OCI-LY7 (cell line): ENCODE data around the gene KHK. TPM values are rescaled to one million over a fixed set of nuclear protein-coding genes. Genes with fewer than 3 reads are reported as not detected.

Experiments
- BruUV-seq: library from RNA; stranded (reverse); fragments of 400-500 nt; replicated peaks from 2 replicates; lab custom pipeline; 2021; lab: Mats Ljungman, UMichigan
- CTCF ChIA-PET: fragments of 300-600 bp; sonication (Branson Sonifier 250); formaldehyde crosslinking; loops from one replicate; lab custom pipeline; 2022; ENCODE audit warnings: antibody characterized with exemption; ENCODE audit not compliant: unreplicated experiment; lab: Charles Lee
- POLR2A ChIA-PET: fragments of 300-600 bp; sonication (Branson Sonifier 250); formaldehyde crosslinking; loops from one replicate; lab custom pipeline; 2022; ENCODE audit warnings: antibody characterized with exemption; lab: Charles Lee
- DNase-seq: peaks from one replicate; pipeline ENCODE4 v3.0.0-alpha.2; 2015; ENCODE audit warnings: low spot score
- H2AFZ ChIP-seq: fragments of 200-600 bp; sonication (generic), shearing (Covaris generic); 2 replicates; pipeline ENCODE4 v1.6.1; 2014; ENCODE audit warnings: mild to moderate bottlenecking, antibody characterized with exemption, low read length, moderate library complexity
- H3K27ac ChIP-seq: fragments of 200-600 bp; sonication (generic); 2 replicates; pipeline ENCODE4 v1.5.1; 2014; ENCODE audit warnings: mixed run types, low read depth, mild to moderate bottlenecking, moderate library complexity, low read length, inconsistent platforms; ENCODE audit not compliant: poor library complexity, severe bottlenecking
- H3K36me3 ChIP-seq: fragments of 200-600 bp; sonication (generic); 2 replicates; pipeline ENCODE4 v1.6.1; 2014; ENCODE audit warnings: mild to moderate bottlenecking, antibody characterized with exemption, low read length, moderate library complexity, mixed read lengths; ENCODE audit not compliant: insufficient read depth
- H3K4me1 ChIP-seq: fragments of 200-600 bp; sonication (generic); 2 replicates; pipeline ENCODE4 v1.5.1; 2014; ENCODE audit warnings: mild to moderate bottlenecking, low read length; ENCODE audit not compliant: insufficient read depth, poor library complexity, severe bottlenecking
- H3K4me2 ChIP-seq: fragments of 200-600 bp; sonication (generic); 2 replicates; pipeline ENCODE4 v1.6.1; 2014; ENCODE audit warnings: mild to moderate bottlenecking, low read length
- H3K4me3 ChIP-seq: fragments of 200-600 bp; sonication (generic); 2 replicates; pipeline ENCODE4 v1.5.1; 2014; ENCODE audit warnings: mild to moderate bottlenecking, low read depth, low read length; ENCODE audit not compliant: poor library complexity, severe bottlenecking
- H3K79me2 ChIP-seq: fragments of 200-600 bp; sonication (generic); 2 replicates; pipeline ENCODE4 v1.6.1; 2016; ENCODE audit warnings: low read depth, mild to moderate bottlenecking, low read length, moderate library complexity, mixed read lengths; ENCODE audit not compliant: insufficient read depth
- H3K9me2 ChIP-seq: fragments of 200-600 bp; sonication (generic); 2 replicates; pipeline ENCODE4 v1.6.1; 2016; ENCODE audit warnings: mild to moderate bottlenecking, low read length, mixed read lengths; ENCODE audit not compliant: insufficient read depth
- H3K9me3 ChIP-seq: fragments of 200-600 bp; sonication (generic); 2 replicates; pipeline ENCODE4 v1.6.1; 2014; ENCODE audit warnings: mild to moderate bottlenecking, mixed run types, low read length, mixed read lengths
- H4K20me1 ChIP-seq: fragments of 200-600 bp; sonication (generic); 2 replicates; pipeline ENCODE4 v1.6.1; 2014; ENCODE audit warnings: mild to moderate bottlenecking, antibody characterized with exemption, low read length, moderate library complexity, mixed read lengths; ENCODE audit not compliant: insufficient read depth
- EZH2phosphoT487 ChIP-seq: fragments of 200-600 bp; sonication (generic); IDR thresholded peaks from 2 replicates; pipeline ENCODE4 v1.6.1; 2018; ENCODE audit warnings: low read depth, borderline replicate concordance, mild to moderate bottlenecking, mixed run types, antibody characterized with exemption, low read length, moderate library complexity, mixed read lengths
- intact Hi-C: fragments of 100-400 bp; cut with micrococcal nuclease; formaldehyde crosslinking; loops from one replicate; pipeline ENCODE4 v1.10.0; 2022; ENCODE audit not compliant: unreplicated experiment
- total RNA-seq, 2 experiments: library from RNA; depleted of rRNA in 1 of 2; stranded (reverse); fragments of >200 nt in 1 of 2; shearing (Covaris generic) in 1 of 2; gene quantifications; 2 replicates each; pipeline ENCODE4 v1.2.3, GENCODE V29; 2014 to 2022
- TF ChIP-seq, protein P1 (sequence below): fragments of 200-600 bp; sonication (generic); conservative IDR thresholded peaks from 2 replicates; pipeline ENCODE4 v1.5.1; 2014; ENCODE audit warnings: mild to moderate bottlenecking, antibody characterized with exemption, low read length, moderate library complexity, mixed read lengths

The KHK gene
- total RNA-seq, 2 experiments from 2014 or later = 9.7 to 17.9 TPM

DNA sequence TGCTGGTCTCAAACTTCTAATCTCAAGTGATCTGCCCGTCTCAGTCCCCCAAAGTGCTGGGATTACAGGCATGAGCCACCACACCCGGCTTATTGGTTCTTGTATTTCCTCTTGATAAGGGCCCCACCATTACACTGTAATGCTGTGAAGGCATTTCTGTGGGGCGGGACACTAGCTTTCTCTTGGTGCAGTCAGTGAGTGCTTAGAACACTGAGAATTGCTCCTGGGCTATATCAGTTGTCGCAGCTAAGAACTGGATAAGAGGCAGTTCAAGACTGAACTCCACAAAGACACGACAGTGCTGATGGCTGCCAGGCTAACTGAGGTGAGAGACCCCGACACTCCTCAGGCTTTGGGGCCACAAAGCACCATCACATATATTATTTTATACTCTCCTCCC, 2.1 kb downstream of the KHK start:
- no TSS peak for BruUV-seq
- DNase-seq = no peak
- Histone ChIP-seq H3K4me1 (peaks cover 35% of the 10 kb centered on the region), H3K79me2 (no peaks in the 10 kb centered on the region), H3K9me2 (no peaks in the 10 kb centered on the region), H4K20me1 (no peaks in the 10 kb centered on the region), H2AFZ (no peak overlapping the region), H3K4me3 (peak overlapping the region; percentile 73), H3K4me2 (peak overlapping the region; percentile 99), H3K9me3 (no peaks in the 10 kb centered on the region), H3K27ac (no peak overlapping the region), H3K36me3 (no peaks in the 10 kb centered on the region)
- intact Hi-C loops = no loop called here
- ChIA-PET POLR2A (interaction anchor here (0.6 to 1.5 kb wide), 3 partner anchors 184 to 340 kb away, joined by 3 to 5 read pairs (median 4); no protein-coding TSS in a partner anchor), CTCF (interaction anchor here (0.6 to 0.8 kb wide), 2 partner anchors 213 to 214 kb away, joined by 3 read pairs; no protein-coding TSS in a partner anchor)
- TF ChIP-seq, protein P1, sequence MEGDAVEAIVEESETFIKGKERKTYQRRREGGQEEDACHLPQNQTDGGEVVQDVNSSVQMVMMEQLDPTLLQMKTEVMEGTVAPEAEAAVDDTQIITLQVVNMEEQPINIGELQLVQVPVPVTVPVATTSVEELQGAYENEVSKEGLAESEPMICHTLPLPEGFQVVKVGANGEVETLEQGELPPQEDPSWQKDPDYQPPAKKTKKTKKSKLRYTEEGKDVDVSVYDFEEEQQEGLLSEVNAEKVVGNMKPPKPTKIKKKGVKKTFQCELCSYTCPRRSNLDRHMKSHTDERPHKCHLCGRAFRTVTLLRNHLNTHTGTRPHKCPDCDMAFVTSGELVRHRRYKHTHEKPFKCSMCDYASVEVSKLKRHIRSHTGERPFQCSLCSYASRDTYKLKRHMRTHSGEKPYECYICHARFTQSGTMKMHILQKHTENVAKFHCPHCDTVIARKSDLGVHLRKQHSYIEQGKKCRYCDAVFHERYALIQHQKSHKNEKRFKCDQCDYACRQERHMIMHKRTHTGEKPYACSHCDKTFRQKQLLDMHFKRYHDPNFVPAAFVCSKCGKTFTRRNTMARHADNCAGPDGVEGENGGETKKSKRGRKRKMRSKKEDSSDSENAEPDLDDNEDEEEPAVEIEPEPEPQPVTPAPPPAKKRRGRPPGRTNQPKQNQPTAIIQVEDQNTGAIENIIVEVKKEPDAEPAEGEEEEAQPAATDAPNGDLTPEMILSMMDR = no peak
- no peak for TF ChIP-seq EZH2phosphoT487

DNA sequence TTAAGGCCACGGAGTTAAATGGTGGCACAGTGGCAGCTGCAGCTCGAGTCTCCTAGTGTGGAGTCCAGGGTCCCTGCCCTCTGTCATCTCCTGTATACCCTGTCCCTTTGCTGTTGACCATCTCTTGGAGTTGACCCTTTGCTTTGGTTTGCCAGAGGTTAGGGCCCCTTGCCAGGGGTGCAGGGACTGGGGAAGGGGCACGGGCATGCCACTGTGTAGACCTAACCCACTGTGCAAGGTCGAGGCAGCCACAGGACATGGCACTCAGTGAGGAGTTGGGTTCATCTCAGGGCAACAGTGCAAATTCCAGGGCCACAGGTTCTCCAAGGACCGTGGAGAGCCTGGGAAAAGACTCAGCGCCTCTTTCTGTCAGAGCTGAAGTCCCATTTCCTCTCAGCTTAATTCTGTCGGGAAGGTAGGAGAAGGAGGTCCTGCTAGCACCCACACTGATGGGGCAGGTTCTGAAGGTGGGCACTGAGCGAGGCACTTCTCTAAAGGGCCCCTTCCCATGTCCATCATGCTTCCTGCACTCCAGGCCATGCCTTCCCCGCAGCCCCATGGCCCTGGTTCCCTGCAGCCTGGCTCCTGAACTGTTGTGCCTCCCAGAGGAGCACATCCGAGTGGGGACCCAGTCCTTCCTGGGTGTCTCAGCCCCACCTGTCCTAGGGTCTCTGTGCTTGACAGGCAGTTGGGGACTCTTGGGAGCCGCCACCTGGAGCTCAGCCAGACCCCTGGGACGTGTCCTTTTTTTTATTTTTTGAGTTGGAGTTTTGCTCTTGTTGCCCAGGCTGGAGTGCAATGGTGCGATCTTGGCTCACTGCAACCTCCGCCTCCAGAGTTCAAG, 2.8 kb downstream of the KHK start:
- no peaks in the 10 kb centered on the region for H4K20me1 ChIP-seq
- intact Hi-C loops = no loop called here
- no peak for DNase-seq
- BruUV-seq = no TSS peak
- peak overlapping the region; percentile 99 for H3K4me2 ChIP-seq
- no peak overlapping the region for H2AFZ ChIP-seq
- ChIA-PET POLR2A (no interaction called here), CTCF (interaction anchor here (0.6 to 0.8 kb wide), 2 partner anchors 212 to 214 kb away, joined by 3 read pairs; no protein-coding TSS in a partner anchor)
- H3K27ac ChIP-seq = no peak overlapping the region
- H3K9me2 ChIP-seq = no peaks in the 10 kb centered on the region
- H3K79me2 ChIP-seq = no peaks in the 10 kb centered on the region
- peak overlapping the region; percentile 73 for H3K4me3 ChIP-seq
- H3K9me3 ChIP-seq = no peaks in the 10 kb centered on the region
- no peaks in the 10 kb centered on the region for H3K36me3 ChIP-seq
- peaks cover 35% of the 10 kb centered on the region for H3K4me1 ChIP-seq
- TF ChIP-seq EZH2phosphoT487 = no peak
- TF ChIP-seq, protein P1 = no peak
